ENCODE measurements around the gene AMPH.
"Not testable (repeated sequence)": the region's sequence is repeated elsewhere in the genome, so short reads cannot be mapped to it uniquely, and the experiment has no call there.

AMPH gene

GRCh38 chr7:38345299-38346172 lies 285.6 kb downstream of the AMPH start:
- not testable (repeated sequence) for H3K9ac ChIP-seq (ENCODE audit: insufficient read length); H3K27ac ChIP-seq; H3K36me3 ChIP-seq (ENCODE audit: insufficient read depth, low read length); H3K4me3 ChIP-seq; DNase-seq (ENCODE audit: low read depth, low spot score); H3K9me3 ChIP-seq (ENCODE audit: low read depth, low read length)

- H3K9me3 ChIP-seq (ENCODE audit: low read depth, low read length); H3K9ac ChIP-seq (ENCODE audit: insufficient read length); H3K4me3 ChIP-seq; DNase-seq (ENCODE audit: low read depth, low spot score); H3K27ac ChIP-seq; H3K36me3 ChIP-seq (ENCODE audit: insufficient read depth, low read length): not testable (repeated sequence)
Observed at GRCh38 chr7:38344741-38345140, 286.4 kb downstream of the AMPH start.

DNA sequence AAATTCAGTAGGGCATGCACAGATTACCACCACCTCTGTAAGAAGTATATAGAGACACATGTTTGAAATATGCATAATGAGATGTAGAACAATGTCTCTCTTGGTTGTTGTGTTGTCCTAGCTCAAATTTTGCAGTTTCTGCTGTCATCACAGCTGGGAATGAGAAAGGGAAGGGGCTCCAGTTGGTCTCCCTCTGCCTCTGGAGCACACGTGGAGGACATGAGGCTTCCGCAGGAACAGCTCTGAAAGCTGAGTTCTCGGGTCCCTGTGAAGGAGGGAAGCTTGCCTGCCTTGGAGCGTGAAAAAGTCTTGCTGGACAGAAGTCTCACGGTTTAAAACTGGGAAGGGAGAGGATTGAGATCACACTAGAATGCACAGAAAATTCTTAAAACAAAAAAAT lies 289.0 kb downstream of the AMPH start:
- H3K9ac ChIP-seq (ENCODE audit: insufficient read length); DNase-seq (ENCODE audit: low read depth, low spot score); H3K4me3 ChIP-seq; H3K27ac ChIP-seq; H3K36me3 ChIP-seq (ENCODE audit: insufficient read depth, low read length); H3K9me3 ChIP-seq (ENCODE audit: low read depth, low read length): not testable (repeated sequence)

DNA sequence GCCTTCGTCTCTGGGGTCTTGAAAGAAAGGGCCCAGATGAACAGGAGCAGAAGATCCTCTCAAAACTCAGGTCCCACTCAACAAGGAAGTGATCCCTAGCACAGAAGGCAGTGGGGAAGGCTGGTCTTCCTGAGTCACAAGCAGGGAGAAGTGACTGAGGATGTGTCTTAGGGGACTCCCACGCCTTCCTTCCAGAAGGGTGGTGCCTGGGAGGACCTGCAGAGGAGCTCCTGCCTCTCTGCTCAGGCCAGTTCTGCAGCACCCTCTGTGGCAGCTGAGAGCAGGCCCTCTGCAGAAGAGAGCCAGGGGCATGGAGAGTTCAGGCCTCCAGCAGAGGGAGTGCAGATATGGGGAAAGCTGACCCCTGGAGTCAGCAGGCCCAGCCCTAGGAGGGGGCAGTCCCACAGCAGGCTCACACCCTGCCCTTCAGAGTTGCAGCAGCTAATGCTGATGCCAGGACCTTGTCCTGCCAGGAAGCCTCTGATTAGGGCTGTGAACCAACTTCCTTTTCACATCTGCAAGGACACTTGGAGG lies 289.9 kb downstream of the AMPH start:
- not testable (repeated sequence) for H3K4me3 ChIP-seq; H3K9me3 ChIP-seq (ENCODE audit: low read depth, low read length); H3K9ac ChIP-seq (ENCODE audit: insufficient read length); DNase-seq (ENCODE audit: low read depth, low spot score); H3K36me3 ChIP-seq (ENCODE audit: insufficient read depth, low read length); H3K27ac ChIP-seq

DNA sequence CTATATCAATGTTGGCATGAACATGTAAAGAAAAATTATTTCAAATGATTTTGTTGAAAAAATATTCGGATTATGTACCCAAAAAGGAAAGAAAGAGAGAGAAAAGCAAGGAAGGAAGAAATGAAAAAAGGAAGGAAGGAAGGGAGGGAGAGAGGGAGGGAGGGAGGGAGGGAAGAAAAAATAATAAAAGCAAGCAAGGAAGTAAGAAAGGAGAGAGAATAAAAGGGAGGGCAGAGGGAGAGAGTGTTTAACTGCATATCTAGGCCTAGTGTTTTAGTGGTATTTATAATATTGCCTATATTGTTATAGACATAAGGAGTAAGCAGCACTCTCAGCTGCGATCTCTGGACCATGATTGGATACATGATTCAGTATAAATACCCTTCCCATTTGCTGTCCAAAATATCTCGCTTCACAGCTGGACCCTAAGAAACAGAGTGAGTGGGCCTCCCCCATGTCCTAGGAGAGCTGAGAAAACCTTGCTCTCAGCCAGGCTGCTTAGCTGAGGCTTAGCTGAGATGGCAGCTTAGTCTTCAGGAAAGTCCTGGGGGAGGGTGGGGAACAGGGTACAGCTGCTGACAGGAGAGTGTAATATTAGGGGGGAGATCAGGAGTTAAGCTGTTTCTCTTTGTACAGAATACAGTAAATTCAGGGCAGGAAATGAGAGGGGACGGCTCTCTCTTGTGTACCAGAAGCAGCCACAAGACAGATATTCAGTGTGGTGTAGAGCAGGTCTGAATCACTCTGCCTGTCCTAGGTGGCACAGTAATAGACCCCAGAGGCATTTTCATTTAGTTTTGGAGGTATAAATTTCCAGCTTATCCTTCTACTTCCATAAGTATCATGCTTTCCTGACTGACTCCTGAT lies 291.0 kb downstream of the AMPH start:
- Histone ChIP-seq H3K9ac (ENCODE audit: insufficient read length) (no peak overlapping the region), H3K36me3 (ENCODE audit: insufficient read depth, low read length) (no peaks in the 10 kb centered on the region), H3K27ac (no peak overlapping the region), H3K9me3 (ENCODE audit: low read depth, low read length) (no peaks in the 10 kb centered on the region), H3K4me3 (no peak overlapping the region)
- DNase-seq (ENCODE audit: low read depth, low spot score) = no peak
- no peak for TF ChIP-seq POLR2AphosphoS5 (IDR thresholded peaks at IDR 0.05; ENCODE audit: borderline replicate concordance, low read depth, low read length)
- TF ChIP-seq FOXP2 (optimal IDR thresholded peaks at IDR 0.05; ENCODE audit: control extremely low read depth, extremely low read length, insufficient read depth) = no peak
- no peak for TF ChIP-seq EZH2 (IDR thresholded peaks at IDR 0.05)

DNA sequence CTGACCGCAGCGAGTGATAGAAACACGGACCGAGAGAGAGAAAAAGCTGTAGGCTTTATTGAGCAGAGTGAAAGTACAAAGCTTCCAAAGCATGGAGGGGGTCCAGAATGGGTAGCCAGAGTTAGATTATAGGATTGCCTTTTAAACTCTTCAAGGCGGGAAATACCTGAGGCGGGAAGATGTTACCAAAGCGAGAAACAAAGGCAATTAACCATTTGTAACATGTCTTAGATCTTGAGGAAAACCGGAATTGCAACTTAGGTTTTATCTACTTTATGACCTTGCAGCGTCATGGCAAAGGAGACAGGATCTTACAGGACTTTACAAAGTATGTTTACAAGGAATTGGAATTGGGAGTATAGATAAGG lies 295.0 kb downstream of the AMPH start:
- not testable (repeated sequence) for H3K9me3 ChIP-seq (ENCODE audit: low read depth, low read length); H3K27ac ChIP-seq; H3K36me3 ChIP-seq (ENCODE audit: insufficient read depth, low read length); H3K4me3 ChIP-seq; H3K9ac ChIP-seq (ENCODE audit: insufficient read length); DNase-seq (ENCODE audit: low read depth, low spot score)

GRCh38 chr7:38335492-38336147 lies 295.6 kb downstream of the AMPH start:
- Histone ChIP-seq H3K27ac (no peak overlapping the region), H3K36me3 (ENCODE audit: insufficient read depth, low read length) (no peaks in the 10 kb centered on the region), H3K9ac (ENCODE audit: insufficient read length) (no peak overlapping the region), H3K9me3 (ENCODE audit: low read depth, low read length) (no peaks in the 10 kb centered on the region), H3K4me3 (no peak overlapping the region)
- TF ChIP-seq POLR2AphosphoS5 (IDR thresholded peaks at IDR 0.05; ENCODE audit: borderline replicate concordance, low read depth, low read length) (no peak), FOXP2 (optimal IDR thresholded peaks at IDR 0.05; ENCODE audit: control extremely low read depth, extremely low read length, insufficient read depth) (no peak)
- DNase-seq (ENCODE audit: low read depth, low spot score) = no peak

DNA sequence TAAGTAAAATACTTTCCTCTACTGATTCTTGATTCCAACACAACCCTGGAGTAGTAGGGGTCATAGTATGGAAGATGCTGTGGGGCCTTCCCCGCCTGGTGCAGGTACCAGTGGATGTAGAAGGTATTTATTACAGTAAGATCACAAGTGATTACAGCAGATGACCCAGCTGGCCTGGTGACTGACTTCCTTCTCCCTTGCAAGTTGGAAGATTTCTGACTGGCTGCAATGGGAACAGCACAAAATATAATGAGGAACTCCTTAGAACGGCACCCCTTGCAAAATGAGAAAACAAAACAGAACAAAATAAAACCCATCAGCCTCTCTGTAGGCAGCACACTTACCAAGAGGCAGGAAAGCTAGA lies 296.1 kb downstream of the AMPH start:
- H3K36me3 ChIP-seq (ENCODE audit: insufficient read depth, low read length) = no peaks in the 10 kb centered on the region
- H3K27ac ChIP-seq = no peak overlapping the region
- DNase-seq (ENCODE audit: low read depth, low spot score) = no peak
- H3K4me3 ChIP-seq = no peak overlapping the region
- no peak overlapping the region for H3K9ac ChIP-seq (ENCODE audit: insufficient read length)
- TF ChIP-seq FOXP2 (optimal IDR thresholded peaks at IDR 0.05; ENCODE audit: control extremely low read depth, extremely low read length, insufficient read depth) (no peak), EZH2 (IDR thresholded peaks at IDR 0.05) (no peak), POLR2AphosphoS5 (IDR thresholded peaks at IDR 0.05; ENCODE audit: borderline replicate concordance, low read depth, low read length) (no peak)
- H3K9me3 ChIP-seq (ENCODE audit: low read depth, low read length) = no peaks in the 10 kb centered on the region

DNA sequence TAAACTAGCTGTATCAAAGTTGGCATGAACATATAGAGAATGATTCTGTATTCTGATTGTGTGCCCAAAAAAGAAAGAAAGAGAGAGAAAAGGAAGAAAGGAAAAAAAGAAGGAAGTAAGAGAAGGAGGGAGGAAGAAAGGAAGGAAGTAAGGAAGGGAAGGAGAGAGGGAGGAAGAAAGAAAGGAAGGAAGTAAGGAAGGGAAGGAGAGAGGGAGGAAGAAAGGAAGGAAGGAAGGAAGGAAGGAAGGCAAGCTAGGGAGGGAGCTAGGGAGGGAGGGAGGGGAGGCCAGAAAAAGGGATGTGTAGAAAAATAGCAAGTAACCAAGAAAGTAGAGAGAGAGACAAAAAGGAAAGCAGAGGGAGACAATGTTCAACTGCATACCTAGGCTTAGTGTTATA lies 297.0 kb downstream of the AMPH start:
- DNase-seq (ENCODE audit: low read depth, low spot score) = no peak
- H3K36me3 ChIP-seq (ENCODE audit: insufficient read depth, low read length) = no peaks in the 10 kb centered on the region
- no peak overlapping the region for H3K4me3 ChIP-seq
- no peak overlapping the region for H3K9ac ChIP-seq (ENCODE audit: insufficient read length)
- TF ChIP-seq POLR2AphosphoS5 (IDR thresholded peaks at IDR 0.05; ENCODE audit: borderline replicate concordance, low read depth, low read length) = no peak
- no peak for TF ChIP-seq EZH2 (IDR thresholded peaks at IDR 0.05)
- no peak for TF ChIP-seq FOXP2 (optimal IDR thresholded peaks at IDR 0.05; ENCODE audit: control extremely low read depth, extremely low read length, insufficient read depth)
- no peak overlapping the region for H3K27ac ChIP-seq
- no peaks in the 10 kb centered on the region for H3K9me3 ChIP-seq (ENCODE audit: low read depth, low read length)

Data from SK-N-MC (cell line).